Liver (tissue), 9 donors: ENCODE data around the gene STAT3. TPM values are rescaled to one million over a fixed set of nuclear protein-coding genes. Genes with fewer than 3 reads are reported as not detected.
"Not testable (repeated sequence)": the region's sequence is repeated elsewhere in the genome, so short reads cannot be mapped to it uniquely, and the experiment has no call there.

Experiments
- DNase-seq: peaks from one replicate; pipeline ENCODE4 v3.0.0-alpha.2; 2017; ENCODE audit warnings: low spot score
- H3K27ac ChIP-seq, 2 donors: one replicate each; pipeline ENCODE4 v1.7.0; 2013; ENCODE audit warnings: inconsistent platforms in 2 of 2, low read length in 2 of 2, control low read depth in 1 of 2, low read depth in 1 of 2, mild to moderate bottlenecking in 1 of 2
- H3K27me3 ChIP-seq, 4 donors: one replicate each; pipeline versions ENCODE4 v1.6.1 to v1.7.0; 2013; ENCODE audit warnings: low read length in 3 of 4, inconsistent platforms in 1 of 4, mild to moderate bottlenecking in 1 of 4, moderate library complexity in 1 of 4; ENCODE audit not compliant: control insufficient read depth in 4 of 4, insufficient read depth in 4 of 4
- H3K36me3 ChIP-seq, 4 donors: one replicate each; pipeline versions ENCODE4 v1.6.1 to v1.7.0; 2013; ENCODE audit warnings: low read length in 3 of 4, mild to moderate bottlenecking in 3 of 4, low read depth in 1 of 4, moderate library complexity in 1 of 4; ENCODE audit not compliant: control insufficient read depth in 4 of 4, insufficient read depth in 3 of 4
- H3K4me1 ChIP-seq, 4 donors: one replicate each; pipeline versions ENCODE4 v1.6.1 to v1.7.0; 2013; ENCODE audit warnings: low read length in 3 of 4, mild to moderate bottlenecking in 3 of 4, moderate library complexity in 1 of 4; ENCODE audit not compliant: control insufficient read depth in 4 of 4, insufficient read depth in 4 of 4
- H3K4me3 ChIP-seq, 3 donors: one replicate each; pipeline versions ENCODE4 v1.6.1 to v1.7.0; 2013; ENCODE audit warnings: low read length in 3 of 3, control low read depth in 1 of 3, low read depth in 1 of 3, mild to moderate bottlenecking in 1 of 3
- H3K9ac ChIP-seq, 2 donors: one replicate each; pipeline ENCODE4 v1.7.0; 2013; ENCODE audit warnings: low read length in 2 of 2, mild to moderate bottlenecking in 2 of 2, moderate library complexity in 2 of 2, control low read depth in 1 of 2, low read depth in 1 of 2
- H3K9me3 ChIP-seq, 4 donors: one replicate each; pipeline versions ENCODE4 v1.6.1 to v1.7.0; 2013; ENCODE audit warnings: low read length in 3 of 4; ENCODE audit not compliant: control insufficient read depth in 4 of 4
- EGR1 ChIP-seq, 2 donors: IDR thresholded peaks; 2 replicates each; pipeline ENCODE4 v1.6.1; 2016 to 2018; ENCODE audit warnings: antibody characterized with exemption in 2 of 2, low read depth in 2 of 2
- FOXA1 ChIP-seq: IDR thresholded peaks from 2 replicates; pipeline ENCODE4 v1.6.1; 2016; ENCODE audit warnings: antibody characterized with exemption
- FOXA2 ChIP-seq: IDR thresholded peaks from 2 replicates; pipeline ENCODE4 v1.6.1; 2016; ENCODE audit warnings: antibody characterized with exemption
- HNF4G ChIP-seq: IDR thresholded peaks from 2 replicates; pipeline ENCODE4 v1.6.1; 2016; ENCODE audit warnings: antibody characterized with exemption
- NR2F2 ChIP-seq: IDR thresholded peaks from 2 replicates; pipeline ENCODE4 v1.6.1; 2016; ENCODE audit warnings: antibody characterized with exemption
- RAD21 ChIP-seq, 2 donors: IDR thresholded peaks; 2 replicates each; pipeline ENCODE4 v1.6.1; 2016; ENCODE audit warnings: antibody characterized with exemption in 2 of 2, mild to moderate bottlenecking in 2 of 2
- REST ChIP-seq: IDR thresholded peaks from 2 replicates; pipeline ENCODE4 v1.6.1; 2016; ENCODE audit warnings: antibody characterized with exemption, mild to moderate bottlenecking
- RXRA ChIP-seq, 2 donors: IDR thresholded peaks; 2 replicates each; pipeline ENCODE4 v1.6.1; 2017 to 2018; ENCODE audit warnings: antibody characterized with exemption in 2 of 2, mild to moderate bottlenecking in 1 of 2
- YY1 ChIP-seq: IDR thresholded peaks from 2 replicates; pipeline ENCODE4 v1.6.1; 2016; ENCODE audit warnings: antibody characterized with exemption, mild to moderate bottlenecking
- WGBS: extraction: QIAGEN DNeasy Blood & Tissue Kit; methylation state at CpG from one replicate; pipeline ENCODE4 v1.1.7; 2013; 5-methylcytosine and 5-hydroxymethylcytosine counted together
- polyA plus RNA-seq, 2 donors: library from polyadenylated mRNA; stranded (reverse) in 1 of 2; unstranded in 1 of 2; fragments of 200-250 nt in 1 of 2; fragments of >200 nt in 1 of 2; fragmentation: Nextera tagmentation in 1 of 2; extraction: Ambion mirVana in 1 of 2; gene quantifications; one replicate each; pipeline versions ENCODE4 v1.2.1 to v1.2.3, GENCODE V29; 2013 to 2015
- total RNA-seq, 2 donors: library from RNA; depleted of rRNA; stranded (reverse); fragments of >200 nt; gene quantifications; one replicate each; pipeline ENCODE4 v1.2.3, GENCODE V29; 2014
- donor health status: healthy.
- donor health status: healthy.
- donor health status: healthy.
- donor health status: healthy.
- donor health status: healthy.

The STAT3 gene
- total and polyA plus RNA-seq, 4 donors: 68.7 to 301 (median 114) TPM

- H3K9me3 ChIP-seq: no peaks in the 10 kb centered on the region
- 86% methylated on average over 6 of the region's 6 CpGs for WGBS
- peaks cover 0 to 6% (median 2%) of the 10 kb centered on the region in 4 donors for H3K4me1 ChIP-seq
- peak; percentile 46 for DNase-seq
- no peak overlapping the region for H3K4me3 ChIP-seq
- H3K27me3 ChIP-seq: no peaks in the 10 kb centered on the region
- H3K9ac ChIP-seq: no peak overlapping the region
- TF ChIP-seq RXRA (IDR thresholded peaks at IDR 0.05) (no peak), RAD21 (IDR thresholded peaks at IDR 0.05) (peak; percentile 60 to 66), EGR1 (IDR thresholded peaks at IDR 0.05; ENCODE audit: low read depth in 2 of 2) (no peak), FOXA1 (no peak), NR2F2 (no peak)
- no peak overlapping the region for H3K27ac ChIP-seq
- no peaks in the 10 kb centered on the region for H3K36me3 ChIP-seq
Observed at GRCh38 chr17:42403150-42403549, 14.9 kb upstream of the STAT3 start.

GRCh38 chr17:42402117-42402516, 13.9 kb upstream of the STAT3 start:
- no peak for DNase-seq

GRCh38 chr17:42400844-42401375, 12.7 kb upstream of the STAT3 start:
- not testable (repeated sequence) for H3K36me3 ChIP-seq, H3K27ac ChIP-seq, H3K27me3 ChIP-seq, H3K4me1 ChIP-seq, H3K4me3 ChIP-seq, H3K9ac ChIP-seq, DNase-seq, H3K9me3 ChIP-seq
- 86% methylated on average over 8 of the region's 8 CpGs for WGBS

More at GRCh38 chr17:42402117-42402516, 13.9 kb upstream of the STAT3 start:
- Histone ChIP-seq H3K9ac (no peak overlapping the region), H3K27me3 (no peaks in the 10 kb centered on the region), H3K36me3 (no peaks in the 10 kb centered on the region), H3K4me1 (peaks cover 0 to 6% (median 2%) of the 10 kb centered on the region in 4 donors), H3K9me3 (no peaks in the 10 kb centered on the region), H3K4me3 (no peak overlapping the region), H3K27ac (no peak overlapping the region)
- 71% methylated on average over 3 of the region's 3 CpGs for WGBS
- TF ChIP-seq FOXA2 (no peak), EGR1 (IDR thresholded peaks at IDR 0.05; ENCODE audit: low read depth in 2 of 2) (no peak), HNF4G (no peak), RXRA (IDR thresholded peaks at IDR 0.05) (no peak), YY1 (no peak), REST (no peak)
